NCI-H524 (cell line): ENCODE data around the gene PBRM1.
"Not testable (repeated sequence)": the region's sequence is repeated elsewhere in the genome, so short reads cannot be mapped to it uniquely, and the experiment has no call there.

Source experiments
- DNase-seq, 2 experiments: peaks; one replicate each; lab custom pipeline; 2025; lab: John Stamatoyannopoulos, UW

PBRM1 gene

GRCh38 chr3:52536369-52537164, 149.1 kb downstream of the PBRM1 start, which contains the start of gene UQCC5:
Gene UQCC5, plus strand, starts transcription at chr3:52536605. Its CDS starts 151 bp downstream, at chr3:52536756.
- peak; percentile 92 to 98 for DNase-seq

- no peak for DNase-seq
Observed at GRCh38 chr3:52536112-52536368, 149.7 kb downstream of the PBRM1 start.

GRCh38 chr3:52535411-52536111, 150.2 kb downstream of the PBRM1 start:
- no peak for DNase-seq

- no peak for DNase-seq
Observed at GRCh38 chr3:52534281-52535183, 151.2 kb downstream of the PBRM1 start.

- DNase-seq, result peak; percentile 20 to 85
Observed at GRCh38 chr3:52533623-52534280, 152.0 kb downstream of the PBRM1 start, which contains the start of gene NT5DC2. Gene NT5DC2, minus strand, starts transcription at chr3:52533857. Its CDS starts 120 bp downstream, at chr3:52533737.

GRCh38 chr3:52532838-52533622, 152.7 kb downstream of the PBRM1 start:
- DNase-seq, result peak in 1 of 2 experiments; percentile 6

GRCh38 chr3:52532517-52532837, 153.2 kb downstream of the PBRM1 start:
- no peak for DNase-seq

GRCh38 chr3:52531860-52532516, 153.7 kb downstream of the PBRM1 start:
- DNase-seq, result no peak

GRCh38 chr3:52530918-52531826, 154.5 kb downstream of the PBRM1 start:
- no peak for DNase-seq

- no peak for DNase-seq
Observed at GRCh38 chr3:52529376-52530333, 156.1 kb downstream of the PBRM1 start.

GRCh38 chr3:52528586-52529375, 156.9 kb downstream of the PBRM1 start:
- no peak for DNase-seq

GRCh38 chr3:52527732-52528585, 157.8 kb downstream of the PBRM1 start:
- no peak for DNase-seq

- no peak for DNase-seq
Observed at GRCh38 chr3:52527039-52527731, 158.5 kb downstream of the PBRM1 start.

- DNase-seq, result not testable (repeated sequence)
Observed at GRCh38 chr3:52526671-52527038, 159.1 kb downstream of the PBRM1 start.

GRCh38 chr3:52525680-52526561, 159.8 kb downstream of the PBRM1 start:
- DNase-seq, result no peak
